GM10847 (cell line): Measurements from ENCODE around the gene GNB1.

Source experiments
- POLR2A ChIP-seq: IDR thresholded peaks from 2 replicates; pipeline ENCODE4 v1.6.1; 2011; ENCODE audit not compliant: insufficient read length; ENCODE audit errors: extremely low read depth

Gene GNB1

GRCh38 chr1:1753607-1754005 is 137.3 kb downstream of the GNB1 start:
- no peak for TF ChIP-seq POLR2A

- no peak for TF ChIP-seq POLR2A
Measured at GRCh38 chr1:1752636-1753606, 138.0 kb downstream of the GNB1 start.

- no peak for TF ChIP-seq POLR2A
Measured at GRCh38 chr1:1752190-1752589, 138.7 kb downstream of the GNB1 start.

GRCh38 chr1:1748686-1749321 is 142.1 kb downstream of the GNB1 start:
- no peak for TF ChIP-seq POLR2A
